ENCODE results near the gene NCAPD2.
"Not testable (repeated sequence)": the region's sequence is repeated elsewhere in the genome, so short reads cannot be mapped to it uniquely, and the experiment has no call there.

The NCAPD2 gene

GRCh38 chr12:6552140-6552551 is 58.2 kb downstream of the NCAPD2 start:
- no peak for DNase-seq

- DNase-seq: no peak
These were observed 59.4 kb downstream of the NCAPD2 start for GRCh38 chr12:6553051-6553868.

- DNase-seq: peak; percentile 14
These were observed 60.5 kb downstream of the NCAPD2 start for GRCh38 chr12:6554168-6555017.

- no peak for DNase-seq
These were observed 61.3 kb downstream of the NCAPD2 start for GRCh38 chr12:6555018-6555691.

- DNase-seq: not testable (repeated sequence)
These were observed 62.6 kb downstream of the NCAPD2 start for GRCh38 chr12:6556496-6556817.

GRCh38 chr12:6556857-6557256 is 63.0 kb downstream of the NCAPD2 start:
- no peak for DNase-seq

- not testable (repeated sequence) for DNase-seq
These were observed 64.3 kb downstream of the NCAPD2 start for GRCh38 chr12:6558014-6558760.

GRCh38 chr12:6559500-6559899 is 65.6 kb downstream of the NCAPD2 start:
- no peak for DNase-seq

GRCh38 chr12:6560501-6561205 is 66.8 kb downstream of the NCAPD2 start:
- DNase-seq: no peak

- DNase-seq: no peak
These were observed 69.0 kb downstream of the NCAPD2 start for GRCh38 chr12:6562881-6563280.

GRCh38 chr12:6563448-6564050 is 69.6 kb downstream of the NCAPD2 start:
- no peak for DNase-seq

- DNase-seq: no peak
These were observed 73.3 kb downstream of the NCAPD2 start for GRCh38 chr12:6567112-6567670.

- DNase-seq: no peak
These were observed 75.4 kb downstream of the NCAPD2 start for GRCh38 chr12:6569312-6569711.

GRCh38 chr12:6569786-6570185 is 75.9 kb downstream of the NCAPD2 start:
- no peak for DNase-seq

GRCh38 chr12:6570264-6570887 is 76.5 kb downstream of the NCAPD2 start:
- peak; percentile 50 for DNase-seq

- DNase-seq: peak; percentile 10
These were observed 79.1 kb downstream of the NCAPD2 start for GRCh38 chr12:6573001-6573400.

GRCh38 chr12:6574576-6575295 is 80.8 kb downstream of the NCAPD2 start:
- DNase-seq: no peak

GRCh38 chr12:6575648-6576047 is 81.7 kb downstream of the NCAPD2 start:
- DNase-seq: no peak

Measured in NCI-H510A (cell line).